PC-3 (cell line): ENCODE results near the gene CCDC181.

Experiments used
- EZH2phosphoT487 ChIP-seq: fragments of 300-600 bp; sonication (generic); IDR thresholded peaks from 2 replicates; pipeline ENCODE4 v1.6.1; 2018; ENCODE audit warnings: mild to moderate bottlenecking, antibody characterized with exemption, low read length, borderline replicate concordance
- TF ChIP-seq, protein P1 (sequence below): fragments of 300-600 bp; sonication (generic); conservative IDR thresholded peaks from 2 replicates; pipeline ENCODE4 v1.5.1; 2017; ENCODE audit warnings: antibody characterized with exemption, low read depth, mild to moderate bottlenecking, low read length

DNA sequence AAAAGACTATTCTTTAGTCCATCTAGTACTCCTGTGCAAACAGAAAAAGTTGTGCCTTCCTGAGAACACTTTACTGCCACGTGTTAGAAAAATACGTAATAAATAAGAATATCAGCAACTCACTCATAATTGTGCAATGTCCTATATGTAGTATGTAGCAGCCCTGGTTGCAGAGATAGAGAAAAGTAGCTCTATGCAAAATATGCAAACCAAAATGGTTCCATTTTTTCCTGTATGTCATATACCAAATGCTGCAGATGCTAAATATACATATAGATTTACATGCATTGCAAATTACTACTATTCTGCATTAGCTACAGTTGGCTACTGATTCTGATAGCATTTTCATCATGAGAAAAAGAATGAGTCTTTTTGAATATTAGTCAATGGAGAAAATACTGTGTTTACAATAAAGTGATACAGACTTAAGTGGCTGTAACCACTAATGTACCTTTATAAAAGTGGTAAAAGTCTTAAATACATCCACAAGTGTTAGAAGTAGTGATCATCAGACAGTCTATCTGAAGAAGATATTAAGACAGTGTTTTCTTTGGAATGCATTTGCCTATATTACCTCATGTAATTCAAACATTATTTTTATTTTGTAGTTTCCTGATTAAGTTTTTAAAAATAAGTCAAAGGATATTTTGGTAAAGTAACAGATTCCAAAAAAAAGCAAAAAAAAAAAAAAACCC is 79.4 kb downstream of the CCDC181 start:
- no peak for TF ChIP-seq EZH2phosphoT487
- TF ChIP-seq, protein P1, sequence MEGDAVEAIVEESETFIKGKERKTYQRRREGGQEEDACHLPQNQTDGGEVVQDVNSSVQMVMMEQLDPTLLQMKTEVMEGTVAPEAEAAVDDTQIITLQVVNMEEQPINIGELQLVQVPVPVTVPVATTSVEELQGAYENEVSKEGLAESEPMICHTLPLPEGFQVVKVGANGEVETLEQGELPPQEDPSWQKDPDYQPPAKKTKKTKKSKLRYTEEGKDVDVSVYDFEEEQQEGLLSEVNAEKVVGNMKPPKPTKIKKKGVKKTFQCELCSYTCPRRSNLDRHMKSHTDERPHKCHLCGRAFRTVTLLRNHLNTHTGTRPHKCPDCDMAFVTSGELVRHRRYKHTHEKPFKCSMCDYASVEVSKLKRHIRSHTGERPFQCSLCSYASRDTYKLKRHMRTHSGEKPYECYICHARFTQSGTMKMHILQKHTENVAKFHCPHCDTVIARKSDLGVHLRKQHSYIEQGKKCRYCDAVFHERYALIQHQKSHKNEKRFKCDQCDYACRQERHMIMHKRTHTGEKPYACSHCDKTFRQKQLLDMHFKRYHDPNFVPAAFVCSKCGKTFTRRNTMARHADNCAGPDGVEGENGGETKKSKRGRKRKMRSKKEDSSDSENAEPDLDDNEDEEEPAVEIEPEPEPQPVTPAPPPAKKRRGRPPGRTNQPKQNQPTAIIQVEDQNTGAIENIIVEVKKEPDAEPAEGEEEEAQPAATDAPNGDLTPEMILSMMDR, result no peak
